ENCODE measurements around the gene FRMD6.
"Not testable (repeated sequence)": the region's sequence is repeated elsewhere in the genome, so short reads cannot be mapped to it uniquely, and the experiment has no call there.

FRMD6 gene

GRCh38 chr14:51733147-51733546 is 81.4 kb downstream of the FRMD6 start:
- H3K27ac Mint-ChIP-seq, result no peak overlapping the region
- ATAC-seq, result no peak

GRCh38 chr14:51735851-51736250 is 84.1 kb downstream of the FRMD6 start:
- DNase-seq (no peak), ATAC-seq (no peak)
- Mint-ChIP-seq H3K27me3 (peaks cover 11% of the 10 kb centered on the region), H3K9me3 (no peaks in the 10 kb centered on the region), H3K4me1 (no peaks in the 10 kb centered on the region), H3K4me3 (no peak overlapping the region), H3K36me3 (ENCODE audit: low read depth) (no peaks in the 10 kb centered on the region), H3K27ac (no peak overlapping the region)

More at GRCh38 chr14:51733147-51733546, 81.4 kb downstream of the FRMD6 start:
- no peaks in the 10 kb centered on the region for H3K9me3 Mint-ChIP-seq
- H3K27me3 Mint-ChIP-seq, result peaks cover 13% of the 10 kb centered on the region
- H3K4me3 Mint-ChIP-seq, result no peak overlapping the region
- no peaks in the 10 kb centered on the region for H3K36me3 Mint-ChIP-seq (ENCODE audit: low read depth)
- H3K4me1 Mint-ChIP-seq, result no peaks in the 10 kb centered on the region
- no peak for DNase-seq

- Mint-ChIP-seq H3K27me3 (peaks cover 3% of the 10 kb centered on the region), H3K4me1 (no peaks in the 10 kb centered on the region), H3K36me3 (ENCODE audit: low read depth) (no peaks in the 10 kb centered on the region), H3K4me3 (no peak overlapping the region), H3K9me3 (no peaks in the 10 kb centered on the region), H3K27ac (no peak overlapping the region)
- ATAC-seq (no peak), DNase-seq (no peak)
Measured at GRCh38 chr14:51738754-51739153, 87.0 kb downstream of the FRMD6 start.

- H3K27ac Mint-ChIP-seq, result no peak overlapping the region
- no peaks in the 10 kb centered on the region for H3K4me1 Mint-ChIP-seq
- ATAC-seq (peak; percentile 45), DNase-seq (no peak)
- peaks cover under 1% of the 10 kb centered on the region for H3K27me3 Mint-ChIP-seq
- H3K36me3 Mint-ChIP-seq (ENCODE audit: low read depth), result no peaks in the 10 kb centered on the region
- H3K9me3 Mint-ChIP-seq, result no peaks in the 10 kb centered on the region
- no peak overlapping the region for H3K4me3 Mint-ChIP-seq
Measured at GRCh38 chr14:51743588-51744000, 91.9 kb downstream of the FRMD6 start.

- ATAC-seq (peak; percentile 54), DNase-seq (no peak)
- H3K36me3 Mint-ChIP-seq (ENCODE audit: low read depth), result no peaks in the 10 kb centered on the region
- no peaks in the 10 kb centered on the region for H3K9me3 Mint-ChIP-seq
- no peak overlapping the region for H3K27ac Mint-ChIP-seq
- no peaks in the 10 kb centered on the region for H3K4me1 Mint-ChIP-seq
- H3K4me3 Mint-ChIP-seq, result no peak overlapping the region
- H3K27me3 Mint-ChIP-seq, result peaks cover 1% of the 10 kb centered on the region
Measured at GRCh38 chr14:51744372-51745130, 92.8 kb downstream of the FRMD6 start.

GRCh38 chr14:51746823-51747222 is 95.1 kb downstream of the FRMD6 start:
- ATAC-seq; DNase-seq; H3K9me3 Mint-ChIP-seq; H3K27me3 Mint-ChIP-seq; H3K36me3 Mint-ChIP-seq (ENCODE audit: low read depth); H3K4me3 Mint-ChIP-seq; H3K27ac Mint-ChIP-seq; H3K4me1 Mint-ChIP-seq: not testable (repeated sequence)

GRCh38 chr14:51750542-51750941 is 98.8 kb downstream of the FRMD6 start:
- H3K4me3 Mint-ChIP-seq, result no peak overlapping the region
- no peaks in the 10 kb centered on the region for H3K4me1 Mint-ChIP-seq
- ATAC-seq, result no peak
- peaks cover 1% of the 10 kb centered on the region for H3K27me3 Mint-ChIP-seq
- H3K9me3 Mint-ChIP-seq, result no peaks in the 10 kb centered on the region
- no peak for DNase-seq
- no peaks in the 10 kb centered on the region for H3K36me3 Mint-ChIP-seq (ENCODE audit: low read depth)
- no peak overlapping the region for H3K27ac Mint-ChIP-seq

GRCh38 chr14:51751611-51752345 is 100.1 kb downstream of the FRMD6 start:
- H3K27me3 Mint-ChIP-seq; H3K36me3 Mint-ChIP-seq (ENCODE audit: low read depth); H3K4me3 Mint-ChIP-seq; H3K27ac Mint-ChIP-seq; H3K9me3 Mint-ChIP-seq; H3K4me1 Mint-ChIP-seq; ATAC-seq: not testable (repeated sequence)
- DNase-seq, result peak; percentile 43

- H3K4me3 Mint-ChIP-seq; H3K36me3 Mint-ChIP-seq (ENCODE audit: low read depth); H3K27ac Mint-ChIP-seq; DNase-seq; H3K9me3 Mint-ChIP-seq; H3K4me1 Mint-ChIP-seq; ATAC-seq; H3K27me3 Mint-ChIP-seq: not testable (repeated sequence)
Measured at GRCh38 chr14:51757756-51758155, 106.0 kb downstream of the FRMD6 start.

- peaks cover 16% of the 10 kb centered on the region for H3K27me3 Mint-ChIP-seq
- DNase-seq (no peak), ATAC-seq (no peak)
- no peaks in the 10 kb centered on the region for H3K9me3 Mint-ChIP-seq
- H3K36me3 Mint-ChIP-seq (ENCODE audit: low read depth), result no peaks in the 10 kb centered on the region
- no peak overlapping the region for H3K4me3 Mint-ChIP-seq
- peaks cover 7% of the 10 kb centered on the region for H3K4me1 Mint-ChIP-seq
- no peak overlapping the region for H3K27ac Mint-ChIP-seq
Measured at GRCh38 chr14:51759950-51760349, 108.2 kb downstream of the FRMD6 start.

GRCh38 chr14:51765726-51766125 is 114.0 kb downstream of the FRMD6 start:
- not testable (repeated sequence) for H3K4me3 Mint-ChIP-seq; H3K36me3 Mint-ChIP-seq (ENCODE audit: low read depth); DNase-seq; H3K4me1 Mint-ChIP-seq; H3K27ac Mint-ChIP-seq; H3K9me3 Mint-ChIP-seq; ATAC-seq
- peaks cover 23% of the 10 kb centered on the region for H3K27me3 Mint-ChIP-seq

- DNase-seq; ATAC-seq; H3K9me3 Mint-ChIP-seq; H3K36me3 Mint-ChIP-seq (ENCODE audit: low read depth); H3K4me1 Mint-ChIP-seq; H3K27ac Mint-ChIP-seq; H3K4me3 Mint-ChIP-seq: not testable (repeated sequence)
- H3K27me3 Mint-ChIP-seq, result peaks cover 23% of the 10 kb centered on the region
Measured at GRCh38 chr14:51766586-51766985, 114.9 kb downstream of the FRMD6 start.

- not testable (repeated sequence) for H3K36me3 Mint-ChIP-seq (ENCODE audit: low read depth); H3K4me1 Mint-ChIP-seq; H3K9me3 Mint-ChIP-seq; DNase-seq; H3K4me3 Mint-ChIP-seq; ATAC-seq; H3K27ac Mint-ChIP-seq
- H3K27me3 Mint-ChIP-seq, result peaks cover 15% of the 10 kb centered on the region
Measured at GRCh38 chr14:51769261-51769660, 117.6 kb downstream of the FRMD6 start.

GRCh38 chr14:51774209-51774608 is 122.5 kb downstream of the FRMD6 start:
- H3K9me3 Mint-ChIP-seq, result no peaks in the 10 kb centered on the region
- ATAC-seq (peak; percentile 45), DNase-seq (no peak)
- H3K27me3 Mint-ChIP-seq, result peaks cover 11% of the 10 kb centered on the region
- H3K27ac Mint-ChIP-seq, result no peak overlapping the region
- H3K36me3 Mint-ChIP-seq (ENCODE audit: low read depth), result no peaks in the 10 kb centered on the region
- H3K4me1 Mint-ChIP-seq, result peaks cover 2% of the 10 kb centered on the region
- H3K4me3 Mint-ChIP-seq, result no peak overlapping the region
